ENCODE measurements around the gene AURKB. TPM values are rescaled to one million over a fixed set of nuclear protein-coding genes. Genes with fewer than 3 reads are reported as not detected.

The AURKB gene
- total and polyA plus RNA-seq, 4 donors, result 2.1 to 5.7 (median 3.7) TPM

DNA sequence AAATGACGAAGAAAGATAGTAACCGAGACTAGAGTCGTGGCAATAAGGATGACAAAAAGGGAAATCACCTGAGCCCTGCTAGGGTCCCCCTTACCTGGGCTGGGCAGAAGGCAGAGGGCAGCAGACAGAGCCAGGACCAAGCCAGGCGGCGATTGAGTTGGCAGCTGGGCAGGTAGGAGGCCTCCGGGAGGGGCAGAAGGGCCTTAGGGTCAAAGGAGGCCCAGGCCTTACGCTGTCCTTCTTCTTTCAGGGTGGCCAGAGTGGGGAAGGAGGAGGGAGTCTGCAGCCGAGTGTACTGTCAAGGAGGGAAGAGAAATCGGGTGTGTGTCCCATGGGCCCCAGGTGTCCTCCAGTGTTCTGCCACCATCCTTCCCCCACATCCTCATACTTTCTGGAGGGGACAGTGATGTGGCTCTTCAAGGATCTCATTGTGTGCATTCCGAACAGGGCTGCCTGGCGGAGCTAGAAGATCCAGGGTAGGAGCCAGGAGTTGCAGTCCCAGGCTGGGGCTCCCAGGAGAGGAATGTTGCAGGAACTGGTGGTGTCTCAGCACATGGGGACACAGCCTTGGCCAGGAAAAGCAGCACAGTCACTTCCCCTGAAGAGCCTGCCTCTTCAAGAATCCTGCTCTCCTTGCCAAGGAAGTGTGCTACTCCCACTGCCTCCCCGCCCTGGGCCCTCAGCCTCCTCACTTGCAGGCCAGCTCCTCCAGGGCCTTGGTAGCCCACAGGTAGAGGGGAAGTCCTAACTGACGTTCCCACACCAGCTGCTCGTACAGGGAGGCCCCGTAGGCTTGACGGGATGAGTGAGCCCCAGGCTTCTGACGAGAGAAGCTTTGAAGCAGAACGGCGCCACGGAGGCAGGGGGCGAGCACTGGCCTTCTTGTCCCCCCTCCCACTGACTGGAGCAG is 24.2 kb upstream of the AURKB start:
- DNase-seq, result no peak
- WGBS, 2 donors, result 96% methylated on average over 19 to 21 of the region's 21 CpGs
- H3K36me3 ChIP-seq (ENCODE audit: control insufficient read depth in 4 of 4, insufficient read depth in 4 of 4, low read length in 4 of 4), result peaks cover 32 to 76% (median 43%) of the 10 kb centered on the region in 4 donors
- no peak overlapping the region for H3K9ac ChIP-seq (ENCODE audit: insufficient read depth in 1 of 2, low read length in 2 of 2)
- ATAC-seq (ENCODE audit: insufficient read depth, low FRiP score), result no peak
- TF ChIP-seq, protein P1, sequence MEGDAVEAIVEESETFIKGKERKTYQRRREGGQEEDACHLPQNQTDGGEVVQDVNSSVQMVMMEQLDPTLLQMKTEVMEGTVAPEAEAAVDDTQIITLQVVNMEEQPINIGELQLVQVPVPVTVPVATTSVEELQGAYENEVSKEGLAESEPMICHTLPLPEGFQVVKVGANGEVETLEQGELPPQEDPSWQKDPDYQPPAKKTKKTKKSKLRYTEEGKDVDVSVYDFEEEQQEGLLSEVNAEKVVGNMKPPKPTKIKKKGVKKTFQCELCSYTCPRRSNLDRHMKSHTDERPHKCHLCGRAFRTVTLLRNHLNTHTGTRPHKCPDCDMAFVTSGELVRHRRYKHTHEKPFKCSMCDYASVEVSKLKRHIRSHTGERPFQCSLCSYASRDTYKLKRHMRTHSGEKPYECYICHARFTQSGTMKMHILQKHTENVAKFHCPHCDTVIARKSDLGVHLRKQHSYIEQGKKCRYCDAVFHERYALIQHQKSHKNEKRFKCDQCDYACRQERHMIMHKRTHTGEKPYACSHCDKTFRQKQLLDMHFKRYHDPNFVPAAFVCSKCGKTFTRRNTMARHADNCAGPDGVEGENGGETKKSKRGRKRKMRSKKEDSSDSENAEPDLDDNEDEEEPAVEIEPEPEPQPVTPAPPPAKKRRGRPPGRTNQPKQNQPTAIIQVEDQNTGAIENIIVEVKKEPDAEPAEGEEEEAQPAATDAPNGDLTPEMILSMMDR (IDR thresholded peaks at IDR 0.05; ENCODE audit: control extremely low read depth, extremely low read depth), result no peak
- H3K9me3 ChIP-seq (ENCODE audit: control insufficient read depth in 4 of 4, insufficient read depth in 3 of 4, low read length in 3 of 4), result no peaks in the 10 kb centered on the region
- H3K4me3 ChIP-seq, result no peak overlapping the region
- no peaks in the 10 kb centered on the region for H3K27me3 ChIP-seq (ENCODE audit: control insufficient read depth in 3 of 3, insufficient read depth in 3 of 3, low read length in 2 of 3)
- H3K4me1 ChIP-seq (ENCODE audit: control insufficient read depth in 5 of 5, insufficient read depth in 5 of 5, low read length in 5 of 5), result no peaks in the 10 kb centered on the region
- no peak overlapping the region for H3K27ac ChIP-seq (ENCODE audit: low read depth in 1 of 2, low read length in 1 of 2)

DNA sequence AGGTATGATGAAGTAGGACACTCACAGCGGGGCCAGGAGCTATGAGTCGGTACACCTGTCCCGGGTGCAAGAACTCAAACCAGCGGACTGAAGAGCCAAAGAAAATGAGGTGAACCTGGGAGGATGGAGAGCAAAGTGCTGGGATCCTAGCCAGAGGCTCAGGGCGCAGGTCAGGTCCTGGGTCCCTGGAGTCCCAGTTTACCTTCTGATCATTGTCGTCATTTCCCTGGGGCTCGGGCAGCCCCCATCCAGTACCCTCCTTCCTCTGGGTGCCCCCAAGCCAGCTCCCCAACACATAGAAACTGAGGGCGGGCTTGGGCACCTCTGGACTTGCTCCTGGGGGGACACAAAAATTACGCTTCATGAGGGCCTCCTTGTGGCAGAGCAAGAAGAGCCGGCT is 21.3 kb upstream of the AURKB start:
- no peak overlapping the region for H3K4me3 ChIP-seq
- no peak for ATAC-seq (ENCODE audit: insufficient read depth, low FRiP score)
- H3K4me1 ChIP-seq (ENCODE audit: control insufficient read depth in 5 of 5, insufficient read depth in 5 of 5, low read length in 5 of 5), result peaks cover 0 to 9% (median 2%) of the 10 kb centered on the region in 5 donors
- peaks cover 37 to 82% (median 46%) of the 10 kb centered on the region in 4 donors for H3K36me3 ChIP-seq (ENCODE audit: control insufficient read depth in 4 of 4, insufficient read depth in 4 of 4, low read length in 4 of 4)
- TF ChIP-seq, protein P1 (IDR thresholded peaks at IDR 0.05; ENCODE audit: control extremely low read depth, extremely low read depth), result no peak
- DNase-seq, result no peak
- no peak overlapping the region for H3K9ac ChIP-seq (ENCODE audit: insufficient read depth in 1 of 2, low read length in 2 of 2)
- no peaks in the 10 kb centered on the region for H3K27me3 ChIP-seq (ENCODE audit: control insufficient read depth in 3 of 3, insufficient read depth in 3 of 3, low read length in 2 of 3)
- no peaks in the 10 kb centered on the region for H3K9me3 ChIP-seq (ENCODE audit: control insufficient read depth in 4 of 4, insufficient read depth in 3 of 4, low read length in 3 of 4)
- 97 to 98% methylated on average over 10 of the region's 10 CpGs for WGBS, 2 donors
- no peak overlapping the region for H3K27ac ChIP-seq (ENCODE audit: low read depth in 1 of 2, low read length in 1 of 2)

DNA sequence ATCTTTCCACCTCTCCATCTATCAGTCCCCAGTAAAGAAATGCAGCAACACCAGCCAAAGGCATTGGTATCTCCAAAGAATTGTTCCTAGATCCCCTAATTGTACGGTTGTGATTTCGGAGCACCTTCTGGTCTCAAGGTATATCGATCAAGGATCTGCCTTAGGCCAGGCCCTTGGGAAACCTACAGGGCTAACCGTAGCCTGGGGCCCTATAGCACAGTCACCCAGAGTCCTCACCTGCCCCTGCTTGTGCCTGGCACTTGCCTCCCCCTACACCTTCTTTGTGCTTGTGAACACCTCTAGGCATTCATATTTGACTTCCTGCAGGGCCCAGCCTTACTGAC is 16.8 kb upstream of the AURKB start:
- Histone ChIP-seq H3K9me3 (ENCODE audit: control insufficient read depth in 4 of 4, insufficient read depth in 3 of 4, low read length in 3 of 4) (no peaks in the 10 kb centered on the region), H3K4me3 (no peak overlapping the region), H3K27ac (ENCODE audit: low read depth in 1 of 2, low read length in 1 of 2) (no peak overlapping the region), H3K36me3 (ENCODE audit: control insufficient read depth in 4 of 4, insufficient read depth in 4 of 4, low read length in 4 of 4) (peaks cover 18 to 47% (median 24%) of the 10 kb centered on the region in 4 donors), H3K27me3 (ENCODE audit: control insufficient read depth in 3 of 3, insufficient read depth in 3 of 3, low read length in 2 of 3) (no peaks in the 10 kb centered on the region), H3K4me1 (ENCODE audit: control insufficient read depth in 5 of 5, insufficient read depth in 5 of 5, low read length in 5 of 5) (peaks cover 2 to 23% (median 5%) of the 10 kb centered on the region in 5 donors), H3K9ac (ENCODE audit: insufficient read depth in 1 of 2, low read length in 2 of 2) (peak overlapping the region in 1 of 2 donors; percentile 64)
- no peak for DNase-seq
- TF ChIP-seq, protein P1 (IDR thresholded peaks at IDR 0.05; ENCODE audit: control extremely low read depth, extremely low read depth), result no peak
- no peak for ATAC-seq (ENCODE audit: insufficient read depth, low FRiP score)
- WGBS, 2 donors, result 90 to 92% methylated on average over 4 of the region's 4 CpGs
